Measurements from ENCODE around the gene RRP12. TPM values are rescaled to one million over a fixed set of nuclear protein-coding genes. Genes with fewer than 3 reads are reported as not detected.

The RRP12 gene
- total RNA-seq, 1 donor from 2014 or later = 6.1 TPM

DNA sequence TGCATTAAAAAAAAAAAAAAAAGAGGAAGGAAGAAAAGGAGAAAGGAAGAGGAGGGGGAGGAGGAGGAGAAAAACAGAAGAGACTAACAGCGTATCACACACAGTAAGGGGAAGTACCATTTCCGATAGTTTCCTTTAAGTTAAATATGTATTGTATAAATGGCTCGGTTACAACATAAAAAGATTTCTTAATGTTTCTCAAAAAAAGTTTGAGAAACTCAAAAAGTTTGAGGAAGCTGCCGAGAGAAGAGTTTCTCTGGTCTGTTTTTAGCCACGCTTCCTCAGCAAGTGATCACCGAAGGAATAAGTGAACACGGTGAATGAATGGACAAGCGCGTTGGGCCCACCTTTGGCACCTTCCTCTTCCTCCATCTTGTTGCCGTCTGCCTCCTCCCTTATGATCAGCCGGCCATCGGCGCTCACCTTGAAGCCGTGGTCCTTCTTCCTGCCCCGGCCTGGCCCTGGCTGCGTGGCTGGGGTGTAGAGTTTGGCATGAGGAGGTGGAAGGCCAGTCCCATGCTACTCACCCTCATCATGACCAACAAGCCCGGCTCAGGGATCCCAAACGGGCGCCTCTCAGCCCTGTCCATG, 35.3 kb downstream of the RRP12 start:
- Mint-ChIP-seq H3K36me3 (peaks cover 9% of the 10 kb centered on the region), H3K9me3 (no peaks in the 10 kb centered on the region), H3K27ac (no peak overlapping the region), H3K4me3 (no peak overlapping the region), H3K27me3 (ENCODE audit: insufficient read depth, low read depth) (peaks cover 2% of the 10 kb centered on the region), H3K4me1 (no peaks in the 10 kb centered on the region)
- H2AFZ ChIP-seq (replicated peaks) = no peak overlapping the region
- H3K27me3 ChIP-seq = no peaks in the 10 kb centered on the region
- no peaks in the 10 kb centered on the region for H3K36me3 ChIP-seq
- no peak overlapping the region for H3K4me2 ChIP-seq
- H3K79me2 ChIP-seq (ENCODE audit: low read depth) = no peaks in the 10 kb centered on the region
- no peak overlapping the region for H3K27ac ChIP-seq
- H3K9me3 ChIP-seq (ENCODE audit: low read depth) = no peaks in the 10 kb centered on the region
- H3F3A ChIP-seq (ENCODE audit: low read depth) = no peaks in the 10 kb centered on the region
- no peak overlapping the region for H3K9ac ChIP-seq
- H3K4me3 ChIP-seq = no peak overlapping the region
- no peak for DNase-seq (ENCODE audit: low spot score)
- TF ChIP-seq, protein P1, sequence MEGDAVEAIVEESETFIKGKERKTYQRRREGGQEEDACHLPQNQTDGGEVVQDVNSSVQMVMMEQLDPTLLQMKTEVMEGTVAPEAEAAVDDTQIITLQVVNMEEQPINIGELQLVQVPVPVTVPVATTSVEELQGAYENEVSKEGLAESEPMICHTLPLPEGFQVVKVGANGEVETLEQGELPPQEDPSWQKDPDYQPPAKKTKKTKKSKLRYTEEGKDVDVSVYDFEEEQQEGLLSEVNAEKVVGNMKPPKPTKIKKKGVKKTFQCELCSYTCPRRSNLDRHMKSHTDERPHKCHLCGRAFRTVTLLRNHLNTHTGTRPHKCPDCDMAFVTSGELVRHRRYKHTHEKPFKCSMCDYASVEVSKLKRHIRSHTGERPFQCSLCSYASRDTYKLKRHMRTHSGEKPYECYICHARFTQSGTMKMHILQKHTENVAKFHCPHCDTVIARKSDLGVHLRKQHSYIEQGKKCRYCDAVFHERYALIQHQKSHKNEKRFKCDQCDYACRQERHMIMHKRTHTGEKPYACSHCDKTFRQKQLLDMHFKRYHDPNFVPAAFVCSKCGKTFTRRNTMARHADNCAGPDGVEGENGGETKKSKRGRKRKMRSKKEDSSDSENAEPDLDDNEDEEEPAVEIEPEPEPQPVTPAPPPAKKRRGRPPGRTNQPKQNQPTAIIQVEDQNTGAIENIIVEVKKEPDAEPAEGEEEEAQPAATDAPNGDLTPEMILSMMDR (IDR thresholded peaks at IDR 0.05) = no peak
- TF ChIP-seq EZH2 (IDR thresholded peaks at IDR 0.05) = no peak
- no peak for TF ChIP-seq EZH2phosphoT487 (IDR thresholded peaks at IDR 0.05)
- H4K20me1 ChIP-seq (ENCODE audit: low read depth) = no peaks in the 10 kb centered on the region
- H3K4me1 ChIP-seq = no peaks in the 10 kb centered on the region

DNA sequence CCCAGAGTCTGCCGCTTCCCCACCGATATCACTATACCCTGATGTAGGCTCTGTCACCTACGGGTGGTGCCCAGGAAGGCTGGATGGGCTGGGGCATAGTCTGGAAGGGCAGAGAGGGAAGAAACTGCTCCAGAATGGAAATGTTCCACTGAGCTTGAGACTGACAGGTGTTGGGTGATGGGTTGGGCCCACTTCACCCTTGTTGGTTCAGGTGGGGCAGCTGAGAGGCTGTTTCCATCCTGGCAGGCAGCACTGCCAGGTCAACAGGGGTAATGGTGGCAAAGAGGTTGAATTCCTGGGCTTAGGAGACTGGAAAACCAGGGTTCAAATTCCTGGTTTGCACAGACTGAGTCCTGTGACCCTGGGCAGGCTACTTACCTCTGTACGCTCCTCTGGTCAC, 38.1 kb downstream of the RRP12 start:
- Mint-ChIP-seq H3K27ac (peak overlapping the region; percentile 35), H3K4me3 (no peak overlapping the region), H3K9me3 (no peaks in the 10 kb centered on the region), H3K36me3 (peaks cover 13% of the 10 kb centered on the region), H3K27me3 (ENCODE audit: insufficient read depth, low read depth) (peaks cover 2% of the 10 kb centered on the region), H3K4me1 (no peaks in the 10 kb centered on the region)
- H3K9ac ChIP-seq = no peak overlapping the region
- H3K4me1 ChIP-seq = no peaks in the 10 kb centered on the region
- H3K9me3 ChIP-seq (ENCODE audit: low read depth) = no peaks in the 10 kb centered on the region
- no peak overlapping the region for H3K4me3 ChIP-seq
- no peak for DNase-seq (ENCODE audit: low spot score)
- no peaks in the 10 kb centered on the region for H3F3A ChIP-seq (ENCODE audit: low read depth)
- H3K27ac ChIP-seq = no peak overlapping the region
- H3K4me2 ChIP-seq = no peak overlapping the region
- no peaks in the 10 kb centered on the region for H3K27me3 ChIP-seq
- no peaks in the 10 kb centered on the region for H4K20me1 ChIP-seq (ENCODE audit: low read depth)
- no peak overlapping the region for H2AFZ ChIP-seq (replicated peaks)
- TF ChIP-seq, protein P1 (IDR thresholded peaks at IDR 0.05) = no peak
- TF ChIP-seq EZH2 (IDR thresholded peaks at IDR 0.05) = no peak
- TF ChIP-seq EZH2phosphoT487 (IDR thresholded peaks at IDR 0.05) = no peak
- H3K36me3 ChIP-seq = no peaks in the 10 kb centered on the region
- H3K79me2 ChIP-seq (ENCODE audit: low read depth) = no peaks in the 10 kb centered on the region

DNA sequence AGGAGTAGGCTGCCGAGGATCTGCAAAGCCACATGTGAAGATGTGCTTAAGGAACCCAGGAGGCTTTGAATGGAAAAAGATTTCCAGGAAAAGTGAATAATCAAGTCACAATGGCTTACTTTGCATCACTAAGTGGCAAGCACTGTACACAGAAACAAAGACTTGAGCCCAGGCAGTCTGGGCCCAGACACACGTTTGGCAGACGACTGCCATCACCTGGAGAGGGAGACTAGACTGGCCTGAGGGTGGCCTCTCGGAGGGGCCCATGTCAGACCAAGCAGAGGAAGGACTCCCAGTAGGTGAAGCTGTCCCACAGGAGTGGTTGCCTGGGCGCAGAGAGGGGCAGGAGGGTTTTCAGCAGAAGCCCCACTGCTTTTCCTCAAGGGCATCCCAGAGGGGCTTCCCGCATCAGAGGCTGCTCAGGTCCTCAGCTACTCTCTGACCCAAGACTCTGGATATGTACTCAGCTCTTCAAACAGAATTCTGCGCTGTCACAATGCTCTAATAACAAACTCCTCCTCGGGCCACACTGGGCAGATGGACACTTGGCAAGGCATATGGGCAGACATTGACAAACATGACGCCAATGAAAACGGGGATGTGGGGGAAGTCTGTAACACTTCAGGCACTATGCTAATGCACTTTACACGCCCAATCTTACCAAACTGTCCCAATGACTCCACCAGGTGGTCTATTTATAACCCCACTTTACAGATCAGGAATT, 38.7 kb downstream of the RRP12 start:
- H3K27me3 ChIP-seq = no peaks in the 10 kb centered on the region
- H4K20me1 ChIP-seq (ENCODE audit: low read depth) = no peaks in the 10 kb centered on the region
- H3F3A ChIP-seq (ENCODE audit: low read depth) = no peaks in the 10 kb centered on the region
- DNase-seq (ENCODE audit: low spot score) = no peak
- H3K4me3 ChIP-seq = no peak overlapping the region
- Mint-ChIP-seq H3K9me3 (no peaks in the 10 kb centered on the region), H3K27me3 (ENCODE audit: insufficient read depth, low read depth) (peaks cover 2% of the 10 kb centered on the region), H3K36me3 (peaks cover 12% of the 10 kb centered on the region), H3K27ac (peak overlapping the region; percentile 35), H3K4me1 (no peaks in the 10 kb centered on the region), H3K4me3 (no peak overlapping the region)
- no peaks in the 10 kb centered on the region for H3K79me2 ChIP-seq (ENCODE audit: low read depth)
- TF ChIP-seq EZH2phosphoT487 (IDR thresholded peaks at IDR 0.05) (no peak), EZH2 (IDR thresholded peaks at IDR 0.05) (no peak)
- TF ChIP-seq, protein P1 (IDR thresholded peaks at IDR 0.05) = no peak
- no peak overlapping the region for H2AFZ ChIP-seq (replicated peaks)
- H3K4me2 ChIP-seq = no peak overlapping the region
- no peaks in the 10 kb centered on the region for H3K36me3 ChIP-seq
- H3K9me3 ChIP-seq (ENCODE audit: low read depth) = no peaks in the 10 kb centered on the region
- no peak overlapping the region for H3K9ac ChIP-seq
- H3K27ac ChIP-seq = no peak overlapping the region
- no peaks in the 10 kb centered on the region for H3K4me1 ChIP-seq

Measured in neural progenitor cell (in vitro differentiated cells).